Measurements from ENCODE around the gene ATG4A.

The ATG4A gene

DNA sequence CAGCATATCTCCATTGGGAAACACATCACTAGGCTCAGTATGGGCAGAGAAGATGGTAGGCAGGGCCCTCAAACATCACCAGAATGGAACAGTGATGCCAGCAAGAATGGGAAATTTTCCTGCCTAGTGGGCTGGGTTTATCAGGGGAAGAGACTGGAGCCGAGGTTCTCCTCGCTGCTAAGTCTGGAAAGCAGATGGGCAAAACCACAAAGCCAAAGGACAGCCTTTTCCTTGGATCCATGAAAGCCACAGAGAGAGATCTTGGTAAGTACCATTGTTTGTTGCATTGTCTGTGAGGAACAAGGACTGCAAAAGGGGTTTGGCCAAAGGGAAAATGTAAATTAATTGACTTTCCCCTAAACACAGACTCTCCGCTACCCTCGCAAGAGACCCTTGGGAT, 80.1 kb downstream of the ATG4A start:
- no peak for DNase-seq

DNA sequence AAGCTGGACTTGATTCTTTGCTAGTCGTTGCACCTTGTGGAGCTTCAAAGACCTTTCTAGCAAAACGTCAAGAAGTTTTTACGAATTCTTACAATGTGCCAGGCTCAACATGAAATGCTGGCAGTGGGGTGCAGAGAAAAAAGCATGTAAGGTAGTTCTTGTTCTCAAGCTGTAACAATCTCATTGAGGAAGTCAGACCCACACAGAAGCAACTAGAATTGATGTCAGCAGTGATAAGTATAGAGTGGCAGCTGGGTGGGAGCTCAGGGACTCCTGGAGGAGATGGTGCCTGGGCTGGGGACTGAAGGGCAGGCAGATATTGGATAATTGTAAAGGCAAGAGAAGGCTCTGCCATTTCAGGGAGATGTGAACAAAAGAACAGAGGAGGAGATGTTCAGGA, 82.3 kb downstream of the ATG4A start:
- DNase-seq: no peak

GRCh38 chrX:108177351-108178142, 86.0 kb downstream of the ATG4A start:
- DNase-seq: no peak

- no peak for DNase-seq
Measured at GRCh38 chrX:108178143-108178498, 86.5 kb downstream of the ATG4A start.

- no peak for DNase-seq
Measured at GRCh38 chrX:108186811-108187210, 95.2 kb downstream of the ATG4A start.

DNA sequence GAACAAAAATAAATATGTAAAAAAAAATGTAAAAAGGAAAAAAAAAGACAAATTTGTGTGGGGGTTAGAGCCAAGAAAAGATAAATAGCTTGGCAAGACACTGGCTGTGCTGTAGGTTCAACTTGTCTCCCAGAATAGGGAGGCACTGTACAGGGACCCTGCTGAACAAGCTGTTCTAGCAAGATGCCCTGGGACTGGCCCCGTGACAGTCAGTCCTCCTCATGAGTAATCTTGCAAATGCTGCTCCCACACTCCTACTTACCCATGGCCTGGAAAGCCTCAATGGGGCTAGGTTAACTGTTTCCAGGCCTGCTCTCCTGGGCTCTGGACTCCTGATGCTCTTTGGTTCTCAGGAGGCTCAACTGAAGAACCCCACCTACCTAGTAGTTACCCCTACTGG, 106.8 kb downstream of the ATG4A start:
- DNase-seq: no peak

GRCh38 chrX:108199041-108199440, 107.5 kb downstream of the ATG4A start:
- no peak for DNase-seq

DNA sequence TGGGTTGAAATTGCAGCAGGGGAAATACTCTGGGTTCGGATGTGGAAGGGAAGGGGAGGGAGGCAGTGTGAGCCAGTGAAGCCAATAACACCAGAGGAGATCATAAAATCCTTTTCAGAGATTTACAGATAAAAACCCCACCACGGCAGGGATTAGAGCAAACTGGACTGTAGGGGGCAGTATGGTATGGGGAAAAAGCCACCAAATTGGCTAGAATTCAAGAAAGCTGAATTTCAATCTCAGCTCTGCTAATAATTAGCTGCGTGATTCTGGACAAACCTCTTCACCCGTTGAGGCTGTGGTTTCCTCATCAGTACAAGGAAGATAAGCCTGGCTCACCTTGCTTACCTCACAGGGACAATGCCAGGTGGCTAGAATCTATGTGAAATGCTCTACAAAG, 108.1 kb downstream of the ATG4A start:
- no peak for DNase-seq

- no peak for DNase-seq
Measured at GRCh38 chrX:108203540-108203939, 112.0 kb downstream of the ATG4A start.

Measured in stimulated activated CD4-positive, alpha-beta T cell treated with anti-CD3 and anti-CD28 coated beads, Interleukin-4, amount 100 ng/mL, for 4 hours (primary cell).